Skeletal muscle satellite cell (primary cell): ENCODE data around the gene UBAC2.

ENCODE experiments used
- H3K27me3 ChIP-seq: 2 replicates; pipeline ENCODE4 v1.7.0; 2013; ENCODE audit warnings: low read length; ENCODE audit not compliant: control insufficient read depth, insufficient read depth
- H3K36me3 ChIP-seq: 2 replicates; pipeline ENCODE4 v1.7.0; 2013; ENCODE audit warnings: mild to moderate bottlenecking, control low read depth, low read length; ENCODE audit not compliant: insufficient read depth
- H3K4me1 ChIP-seq: 2 replicates; pipeline ENCODE4 v1.7.0; 2013; ENCODE audit warnings: low read length; ENCODE audit not compliant: control insufficient read depth, insufficient read depth
- H3K4me2 ChIP-seq: 2 replicates; pipeline ENCODE4 v1.7.0; 2013; ENCODE audit warnings: mild to moderate bottlenecking, low read length
- H3K4me3 ChIP-seq: 2 replicates; pipeline ENCODE4 v1.7.0; 2013; ENCODE audit warnings: low read length
- H3K9ac ChIP-seq: 2 replicates; pipeline ENCODE4 v1.7.0; 2013; ENCODE audit warnings: mild to moderate bottlenecking, low read depth, low read length, moderate library complexity
- H3K9me3 ChIP-seq: replicated peaks from 2 replicates; pipeline ENCODE4 v1.7.0; 2013; ENCODE audit warnings: mild to moderate bottlenecking, control low read depth, low read length

The UBAC2 gene

GRCh38 chr13:99278200-99278599, 77.5 kb downstream of the UBAC2 start:
- Histone ChIP-seq H3K36me3 (no peaks in the 10 kb centered on the region), H3K4me1 (peaks cover 11% of the 10 kb centered on the region), H3K9ac (no peak overlapping the region), H3K27me3 (no peaks in the 10 kb centered on the region), H3K4me2 (no peak overlapping the region), H3K9me3 (no peaks in the 10 kb centered on the region), H3K4me3 (no peak overlapping the region)

GRCh38 chr13:99278843-99279242, 78.2 kb downstream of the UBAC2 start:
- H3K4me3 ChIP-seq = no peak overlapping the region
- H3K9me3 ChIP-seq = no peaks in the 10 kb centered on the region
- no peaks in the 10 kb centered on the region for H3K36me3 ChIP-seq
- no peaks in the 10 kb centered on the region for H3K27me3 ChIP-seq
- peaks cover 13% of the 10 kb centered on the region for H3K4me1 ChIP-seq
- no peak overlapping the region for H3K4me2 ChIP-seq
- no peak overlapping the region for H3K9ac ChIP-seq

- Histone ChIP-seq H3K36me3 (no peaks in the 10 kb centered on the region), H3K4me1 (peaks cover 13% of the 10 kb centered on the region), H3K4me2 (no peak overlapping the region), H3K9ac (no peak overlapping the region), H3K9me3 (no peaks in the 10 kb centered on the region), H3K27me3 (no peaks in the 10 kb centered on the region), H3K4me3 (no peak overlapping the region)
Measured at GRCh38 chr13:99279637-99280036, 79.0 kb downstream of the UBAC2 start.

- no peaks in the 10 kb centered on the region for H3K36me3 ChIP-seq
- no peaks in the 10 kb centered on the region for H3K27me3 ChIP-seq
- H3K4me2 ChIP-seq = no peak overlapping the region
- H3K4me3 ChIP-seq = no peak overlapping the region
- H3K9ac ChIP-seq = no peak overlapping the region
- no peaks in the 10 kb centered on the region for H3K9me3 ChIP-seq
- peaks cover 10% of the 10 kb centered on the region for H3K4me1 ChIP-seq
Measured at GRCh38 chr13:99280166-99280565, 79.5 kb downstream of the UBAC2 start.

GRCh38 chr13:99281811-99282263, 81.2 kb downstream of the UBAC2 start:
- no peak overlapping the region for H3K9ac ChIP-seq

GRCh38 chr13:99282264-99283231, 81.9 kb downstream of the UBAC2 start:
- Histone ChIP-seq H3K36me3 (no peaks in the 10 kb centered on the region), H3K4me2 (no peak overlapping the region), H3K4me1 (peaks cover 10% of the 10 kb centered on the region), H3K9me3 (no peaks in the 10 kb centered on the region), H3K4me3 (no peak overlapping the region), H3K27me3 (no peaks in the 10 kb centered on the region), H3K9ac (no peak overlapping the region)

More at GRCh38 chr13:99281811-99282263, 81.2 kb downstream of the UBAC2 start:
- H3K4me2 ChIP-seq = no peak overlapping the region
- no peaks in the 10 kb centered on the region for H3K27me3 ChIP-seq
- no peak overlapping the region for H3K4me3 ChIP-seq
- H3K36me3 ChIP-seq = no peaks in the 10 kb centered on the region
- H3K4me1 ChIP-seq = peaks cover 10% of the 10 kb centered on the region
- no peaks in the 10 kb centered on the region for H3K9me3 ChIP-seq

- H3K4me1 ChIP-seq = peaks cover 10% of the 10 kb centered on the region
- no peaks in the 10 kb centered on the region for H3K27me3 ChIP-seq
- no peak overlapping the region for H3K4me2 ChIP-seq
- H3K4me3 ChIP-seq = no peak overlapping the region
- H3K9me3 ChIP-seq = no peaks in the 10 kb centered on the region
- H3K36me3 ChIP-seq = no peaks in the 10 kb centered on the region
- H3K9ac ChIP-seq = no peak overlapping the region
Measured at GRCh38 chr13:99285432-99286182, 85.0 kb downstream of the UBAC2 start.

- Histone ChIP-seq H3K27me3 (no peaks in the 10 kb centered on the region), H3K4me1 (peaks cover 6% of the 10 kb centered on the region), H3K9ac (no peak overlapping the region), H3K9me3 (no peaks in the 10 kb centered on the region), H3K4me2 (no peak overlapping the region), H3K4me3 (no peak overlapping the region), H3K36me3 (no peaks in the 10 kb centered on the region)
Measured at GRCh38 chr13:99287551-99287950, 86.9 kb downstream of the UBAC2 start.

GRCh38 chr13:99288089-99288488, 87.4 kb downstream of the UBAC2 start:
- Histone ChIP-seq H3K9ac (no peak overlapping the region), H3K9me3 (no peaks in the 10 kb centered on the region), H3K4me2 (no peak overlapping the region), H3K36me3 (no peaks in the 10 kb centered on the region), H3K4me3 (no peak overlapping the region), H3K27me3 (no peaks in the 10 kb centered on the region), H3K4me1 (peaks cover 3% of the 10 kb centered on the region)

- no peaks in the 10 kb centered on the region for H3K9me3 ChIP-seq
- no peak overlapping the region for H3K4me2 ChIP-seq
- H3K9ac ChIP-seq = no peak overlapping the region
- no peak overlapping the region for H3K4me3 ChIP-seq
- H3K4me1 ChIP-seq = no peaks in the 10 kb centered on the region
- no peaks in the 10 kb centered on the region for H3K36me3 ChIP-seq
- H3K27me3 ChIP-seq = no peaks in the 10 kb centered on the region
Measured at GRCh38 chr13:99289271-99289670, 88.6 kb downstream of the UBAC2 start.

GRCh38 chr13:99289674-99290337, 89.2 kb downstream of the UBAC2 start:
- no peak overlapping the region for H3K4me3 ChIP-seq
- no peaks in the 10 kb centered on the region for H3K9me3 ChIP-seq
- H3K27me3 ChIP-seq = no peaks in the 10 kb centered on the region
- no peaks in the 10 kb centered on the region for H3K36me3 ChIP-seq
- no peaks in the 10 kb centered on the region for H3K4me1 ChIP-seq
- no peak overlapping the region for H3K4me2 ChIP-seq
- H3K9ac ChIP-seq = no peak overlapping the region
